ENCODE measurements around the gene FMOD. TPM values are rescaled to one million over a fixed set of nuclear protein-coding genes. Genes with fewer than 3 reads are reported as not detected.
A peak's percentile ranks its signal among the peaks of the same experiment; 100 is the strongest.
"Not testable (repeated sequence)": the region's sequence is repeated elsewhere in the genome, so short reads cannot be mapped to it uniquely, and the experiment has no call there.

The FMOD gene
- total and polyA plus RNA-seq, 4 donors: 159 to 353 (median 190) TPM

DNA sequence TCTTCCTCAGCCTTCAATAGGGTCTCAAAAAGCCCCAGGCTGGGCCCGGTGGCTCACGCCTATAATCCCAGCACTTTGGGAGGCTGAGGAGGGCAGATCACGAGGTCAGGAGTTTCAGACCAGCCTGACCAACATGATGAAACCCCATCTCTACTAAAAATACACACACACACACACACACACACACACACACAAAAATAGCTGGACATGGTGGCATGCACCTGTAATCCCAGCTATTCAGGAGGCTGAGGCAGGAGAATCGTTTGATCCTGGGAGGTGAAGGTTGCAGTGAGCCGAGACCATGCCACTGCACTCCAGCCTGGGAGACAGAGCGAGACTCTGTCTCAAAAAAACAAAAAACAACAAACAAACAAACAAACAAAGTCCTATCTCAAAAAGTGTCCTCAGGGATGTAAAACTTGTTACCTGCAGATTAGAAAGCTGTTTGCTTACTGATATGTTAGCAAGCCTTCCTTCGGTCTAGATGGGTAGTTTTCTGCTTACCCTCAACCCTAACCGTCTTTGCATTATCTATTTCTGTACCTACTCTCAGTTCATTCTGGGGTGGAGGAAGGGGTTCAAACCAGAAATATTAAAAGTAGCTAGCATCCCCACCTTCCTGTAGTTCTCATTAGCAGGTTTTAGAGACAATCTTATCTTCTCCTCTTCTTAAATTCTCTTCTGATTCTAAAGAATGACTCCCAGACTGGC lies 51.0 kb downstream of the FMOD start:
- H3K27me3 ChIP-seq (ENCODE audit: control insufficient read depth in 1 of 2, insufficient read depth in 2 of 2, low read length in 1 of 2); intact Hi-C loops (cut with DNase I); ATAC-seq (ENCODE audit: low FRiP score); H3K9me3 ChIP-seq (ENCODE audit: control insufficient read depth, low read length); H3K27ac ChIP-seq (ENCODE audit: low read depth in 1 of 2, low read length in 2 of 2); H3K4me3 ChIP-seq (ENCODE audit: low read length in 2 of 2); H3K36me3 ChIP-seq (ENCODE audit: control insufficient read depth in 1 of 2, insufficient read depth in 2 of 2, low read length in 1 of 2); H3K4me1 ChIP-seq (ENCODE audit: control insufficient read depth in 1 of 2, insufficient read depth in 2 of 2, low read length in 2 of 2): not testable (repeated sequence)
- DNase-seq: peak in 1 of 2 donors; percentile 27
- 93 to 98% methylated on average over 8 of the region's 8 CpGs for WGBS, 2 donors

DNA sequence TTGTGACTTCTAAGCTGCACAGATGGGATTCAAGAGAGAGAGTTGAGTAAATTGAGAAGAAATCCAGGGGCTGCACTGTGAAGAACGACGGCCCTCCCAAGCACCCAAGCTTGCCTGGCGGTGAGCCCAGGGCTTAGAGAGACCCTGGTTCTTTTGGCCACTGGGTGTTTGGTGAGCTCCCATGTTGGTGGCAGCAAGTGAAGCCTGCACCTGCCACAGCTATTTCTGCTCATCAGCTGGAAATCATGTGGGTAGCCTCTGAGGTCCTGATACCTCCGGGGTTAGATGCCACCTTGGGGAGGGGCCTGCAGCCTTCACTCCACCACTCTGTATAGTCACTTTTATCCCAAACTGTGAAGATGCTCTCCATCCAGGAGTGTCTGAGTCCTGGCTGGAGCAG lies 51.8 kb downstream of the FMOD start:
- no peak for ATAC-seq (ENCODE audit: low FRiP score)
- H3K9me3 ChIP-seq (ENCODE audit: control insufficient read depth, low read length): no peaks in the 10 kb centered on the region
- no peaks in the 10 kb centered on the region for H3K36me3 ChIP-seq (ENCODE audit: control insufficient read depth in 1 of 2, insufficient read depth in 2 of 2, low read length in 1 of 2)
- no peaks in the 10 kb centered on the region for H3K4me1 ChIP-seq (ENCODE audit: control insufficient read depth in 1 of 2, insufficient read depth in 2 of 2, low read length in 2 of 2)
- intact Hi-C loops (cut with DNase I): no loop called here
- 80 to 88% methylated on average over 4 of the region's 4 CpGs for WGBS, 2 donors
- H3K27me3 ChIP-seq (ENCODE audit: control insufficient read depth in 1 of 2, insufficient read depth in 2 of 2, low read length in 1 of 2): no peaks in the 10 kb centered on the region
- DNase-seq: peak in 1 of 2 donors; percentile 67
- H3K4me3 ChIP-seq (ENCODE audit: low read length in 2 of 2): no peak overlapping the region
- H3K27ac ChIP-seq (ENCODE audit: low read depth in 1 of 2, low read length in 2 of 2): no peak overlapping the region

DNA sequence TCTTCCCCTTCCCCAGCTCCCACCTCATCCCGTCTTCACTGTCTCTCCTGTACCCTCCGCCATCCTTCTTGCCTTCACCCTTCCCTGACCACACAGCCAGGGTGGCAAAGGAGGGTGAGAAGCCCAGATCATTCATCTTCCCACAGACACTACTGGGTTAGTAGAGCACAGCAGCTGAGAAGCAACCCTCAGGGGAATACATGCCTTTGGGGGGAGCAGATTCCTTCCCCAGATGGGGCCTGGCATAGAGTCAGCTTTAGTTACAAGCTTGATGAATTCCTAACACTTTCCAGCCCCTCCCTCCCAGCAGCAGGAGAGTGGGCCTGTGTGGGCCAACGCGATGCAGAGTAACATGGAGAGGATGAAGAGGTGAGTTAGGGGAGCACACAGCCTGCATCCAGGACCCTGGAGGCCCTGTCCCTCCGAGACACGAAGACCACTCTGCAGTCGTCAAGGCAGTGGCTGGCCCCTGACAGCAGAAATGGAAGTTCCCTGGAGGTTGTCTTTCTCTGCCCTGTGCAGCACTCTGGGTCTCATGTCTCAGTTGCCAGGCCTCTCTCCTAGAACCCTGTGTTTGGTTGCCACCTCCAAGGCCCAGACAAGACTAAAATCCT lies 54.4 kb downstream of the FMOD start:
- DNase-seq: peak in 1 of 2 donors; percentile 52
- intact Hi-C loops (cut with DNase I): no loop called here
- WGBS, 2 donors: 82 to 88% methylated on average over 7 of the region's 7 CpGs
- ATAC-seq (ENCODE audit: low FRiP score): no peak
- Histone ChIP-seq H3K4me1 (ENCODE audit: control insufficient read depth in 1 of 2, insufficient read depth in 2 of 2, low read length in 2 of 2) (no peaks in the 10 kb centered on the region), H3K9me3 (ENCODE audit: control insufficient read depth, low read length) (no peaks in the 10 kb centered on the region), H3K4me3 (ENCODE audit: low read length in 2 of 2) (no peak overlapping the region), H3K36me3 (ENCODE audit: control insufficient read depth in 1 of 2, insufficient read depth in 2 of 2, low read length in 1 of 2) (no peaks in the 10 kb centered on the region), H3K27ac (ENCODE audit: low read depth in 1 of 2, low read length in 2 of 2) (no peak overlapping the region), H3K27me3 (ENCODE audit: control insufficient read depth in 1 of 2, insufficient read depth in 2 of 2, low read length in 1 of 2) (no peaks in the 10 kb centered on the region)

DNA sequence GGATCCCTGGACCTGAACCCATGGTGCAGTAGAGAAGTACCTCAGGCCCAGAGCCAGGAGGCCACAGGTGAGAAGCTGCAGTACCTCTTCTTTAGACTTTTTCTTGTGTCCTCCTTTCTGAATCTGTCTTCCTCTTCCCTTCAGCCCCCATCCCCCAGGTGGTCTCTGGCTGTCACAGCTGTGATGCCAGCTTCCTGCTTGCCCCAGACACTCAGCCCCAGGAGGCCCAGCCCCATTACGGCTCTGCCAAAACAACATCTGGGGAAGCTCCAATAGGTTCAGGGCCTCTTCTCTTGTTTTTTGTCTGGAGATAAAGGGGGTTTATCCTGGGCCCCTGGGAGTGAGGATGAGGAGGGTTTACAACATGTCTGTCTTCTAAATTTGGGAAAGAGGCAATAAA lies 55.1 kb downstream of the FMOD start:
- H3K27me3 ChIP-seq (ENCODE audit: control insufficient read depth in 1 of 2, insufficient read depth in 2 of 2, low read length in 1 of 2): no peaks in the 10 kb centered on the region
- ATAC-seq (ENCODE audit: low FRiP score) (no peak), DNase-seq (peak in 1 of 2 donors; percentile 22)

DNA sequence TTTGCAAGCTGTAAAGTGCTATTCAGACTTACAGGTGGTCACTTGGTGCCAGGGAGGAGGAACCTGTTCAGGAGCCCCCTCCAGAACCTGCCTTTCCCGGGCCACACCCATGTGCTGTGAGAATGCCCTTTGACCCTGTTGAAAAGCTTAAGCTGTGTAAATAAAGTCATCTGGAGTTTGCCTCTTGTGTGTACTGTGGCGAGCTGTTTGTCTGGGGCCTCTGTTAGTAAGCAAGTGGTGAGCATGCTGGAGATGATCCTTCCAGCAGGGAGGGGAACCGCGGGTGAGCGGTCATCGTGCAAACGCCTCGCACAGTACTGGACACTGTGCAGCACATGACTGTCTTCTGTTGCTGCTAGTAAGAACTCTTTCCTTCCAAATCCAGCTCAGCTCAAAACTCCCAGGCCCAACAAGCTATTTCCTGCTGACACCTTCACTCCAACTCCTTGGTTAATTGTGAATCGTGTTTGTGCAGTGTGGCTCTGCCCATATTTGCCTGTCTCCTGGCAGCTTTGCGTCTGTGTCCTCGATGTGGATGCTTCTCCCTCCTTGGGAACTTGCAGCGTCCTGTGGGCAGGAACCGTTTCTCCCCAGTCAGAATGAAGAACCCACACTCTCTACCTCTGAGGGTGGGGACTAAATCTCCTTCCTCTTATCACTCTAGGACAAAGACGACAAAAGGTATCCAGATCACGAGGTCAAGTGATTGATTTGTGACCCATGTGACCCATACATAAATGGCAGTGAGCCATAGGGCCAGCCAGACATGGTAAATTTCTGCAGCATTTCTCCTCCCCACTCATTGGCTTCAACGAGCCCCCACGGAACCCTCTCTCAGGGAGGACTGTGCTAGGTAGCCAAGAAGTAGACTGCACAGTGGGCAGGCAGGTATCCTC lies 59.5 kb downstream of the FMOD start:
- Histone ChIP-seq H3K4me1 (ENCODE audit: control insufficient read depth in 1 of 2, insufficient read depth in 2 of 2, low read length in 2 of 2) (no peaks in the 10 kb centered on the region), H3K27ac (ENCODE audit: low read depth in 1 of 2, low read length in 2 of 2) (peak overlapping the region in 1 of 2 donors; percentile 55), H3K9me3 (ENCODE audit: control insufficient read depth, low read length) (no peaks in the 10 kb centered on the region), H3K27me3 (ENCODE audit: control insufficient read depth in 1 of 2, insufficient read depth in 2 of 2, low read length in 1 of 2) (no peaks in the 10 kb centered on the region), H3K36me3 (ENCODE audit: control insufficient read depth in 1 of 2, insufficient read depth in 2 of 2, low read length in 1 of 2) (no peaks in the 10 kb centered on the region), H3K4me3 (ENCODE audit: low read length in 2 of 2) (no peak overlapping the region)
- peak; percentile 72 to 73 for DNase-seq
- 84 to 92% methylated on average over 17 of the region's 17 CpGs for WGBS, 2 donors
- intact Hi-C loops (cut with DNase I): no loop called here
- ATAC-seq (ENCODE audit: low FRiP score): no peak

More for the DNA sequence above, 55.1 kb downstream of the FMOD start:
- no peaks in the 10 kb centered on the region for H3K4me1 ChIP-seq (ENCODE audit: control insufficient read depth in 1 of 2, insufficient read depth in 2 of 2, low read length in 2 of 2)
- H3K36me3 ChIP-seq (ENCODE audit: control insufficient read depth in 1 of 2, insufficient read depth in 2 of 2, low read length in 1 of 2): no peaks in the 10 kb centered on the region
- intact Hi-C loops (cut with DNase I): no loop called here
- H3K9me3 ChIP-seq (ENCODE audit: control insufficient read depth, low read length): no peaks in the 10 kb centered on the region
- H3K4me3 ChIP-seq (ENCODE audit: low read length in 2 of 2): no peak overlapping the region
- no peak overlapping the region for H3K27ac ChIP-seq (ENCODE audit: low read depth in 1 of 2, low read length in 2 of 2)
- 95 to 98% methylated on average over 1 of the region's 1 CpG for WGBS, 2 donors

Other genes with a start within 250 kb of the FMOD start
- gene ADORA1, start 223.4 kb downstream of the FMOD start, total RNA-seq: 1 to 10 TPM in 1 of 2 donors, under 1 TPM in 1; 0.71 to 2.5 TPM
- gene ADORA1, start 223.4 kb downstream of the FMOD start, polyA plus RNA-seq: not detected
- not detected for gene MYBPH, start 175.3 kb downstream of the FMOD start, total RNA-seq
- gene MYBPH, start 175.3 kb downstream of the FMOD start, polyA plus RNA-seq: not detected
- gene CHI3L1, start 164.4 kb downstream of the FMOD start, total RNA-seq: 10 to 100 TPM; 17.8 to 34.2 TPM
- 1 to 10 TPM in 1 of 2 donors, under 1 TPM in 1; 0.87 to 5.4 TPM for gene CHI3L1, start 164.4 kb downstream of the FMOD start, polyA plus RNA-seq
- 1 to 10 TPM; 1.3 to 2.2 TPM for gene CHIT1, start 121.4 kb downstream of the FMOD start, total RNA-seq
- gene CHIT1, start 121.4 kb downstream of the FMOD start, polyA plus RNA-seq: 10 to 100 TPM in 1 of 2 donors, under 1 TPM in 1; 0.56 to 16.4 TPM
- 100 to 1,000 TPM in 1 of 2 donors, 10 to 100 TPM in 1; 51.6 to 302 TPM for gene BTG2, start 45.6 kb downstream of the FMOD start, total RNA-seq
- gene BTG2, start 45.6 kb downstream of the FMOD start, polyA plus RNA-seq: 100 to 1,000 TPM in 1 of 2 donors, 10 to 100 TPM in 1; 36.2 to 117 TPM
- gene PRELP, start 124.7 kb upstream of the FMOD start, total RNA-seq: 100 to 1,000 TPM; 174 to 217 TPM
- gene PRELP, start 124.7 kb upstream of the FMOD start, polyA plus RNA-seq: 100 to 1,000 TPM; 152 to 178 TPM
- not detected for gene OPTC, start 143.0 kb upstream of the FMOD start, total RNA-seq
- under 1 TPM in 1 of 2 donors, not detected in 1; 0.56 TPM for gene OPTC, start 143.0 kb upstream of the FMOD start, polyA plus RNA-seq

Data from aorta (tissue), 5 donors.